ENCODE results near the gene SLC13A2.

SLC13A2 gene

GRCh38 chr17:28534740-28535375 lies 61.4 kb downstream of the SLC13A2 start:
- DNase-seq (ENCODE audit: low read depth in 2 of 2), result no peak

GRCh38 chr17:28536532-28537218 lies 63.2 kb downstream of the SLC13A2 start:
- no peak for DNase-seq (ENCODE audit: low read depth in 2 of 2)

- DNase-seq (ENCODE audit: low read depth in 2 of 2), result no peak
Measured at GRCh38 chr17:28537219-28537610, 63.8 kb downstream of the SLC13A2 start.

GRCh38 chr17:28538296-28538895 lies 65.0 kb downstream of the SLC13A2 start:
- no peak for DNase-seq (ENCODE audit: low read depth in 2 of 2)

GRCh38 chr17:28540231-28540630 lies 66.8 kb downstream of the SLC13A2 start:
- DNase-seq (ENCODE audit: low read depth in 2 of 2), result no peak

GRCh38 chr17:28541439-28541838 lies 68.0 kb downstream of the SLC13A2 start:
- DNase-seq (ENCODE audit: low read depth in 2 of 2), result no peak

GRCh38 chr17:28544402-28545140 lies 71.1 kb downstream of the SLC13A2 start:
- no peak for DNase-seq (ENCODE audit: low read depth in 2 of 2)

GRCh38 chr17:28545141-28545503 lies 71.7 kb downstream of the SLC13A2 start:
- no peak for DNase-seq (ENCODE audit: low read depth in 2 of 2)

- DNase-seq (ENCODE audit: low read depth in 2 of 2), result no peak
Measured at GRCh38 chr17:28545787-28546415, 72.5 kb downstream of the SLC13A2 start.

- DNase-seq (ENCODE audit: low read depth in 2 of 2), result no peak
Measured at GRCh38 chr17:28547096-28547622, 73.7 kb downstream of the SLC13A2 start.

Measured in activated CD4-positive, alpha-beta T cell treated with anti-CD3 and anti-CD28 coated beads for 24 hours (primary cell).